ENCODE data around the gene FOXJ2. TPM values are rescaled to one million over a fixed set of nuclear protein-coding genes. Genes with fewer than 3 reads are reported as not detected.
"Not testable (repeated sequence)": the region's sequence is repeated elsewhere in the genome, so short reads cannot be mapped to it uniquely, and the experiment has no call there.

FOXJ2 gene
- total RNA-seq (5.4 and 8.3 TPM in 2 replicates), polyA plus RNA-seq (8.3 and 9.2 TPM in 2 replicates), polyA minus RNA-seq (ENCODE audit: low replicate concordance) (42.4 and 75.1 TPM in 2 replicates)
- polyA plus RNA-seq (2012), result 12.0 and 13.8 TPM in 2 replicates

- Histone ChIP-seq H4K20me1 (ENCODE audit: control insufficient read depth, extremely low read depth, insufficient read depth, low read length) (no peaks in the 10 kb centered on the region), H3K9ac (ENCODE audit: insufficient read depth, low read length) (peak within 1 kb of the TSS; percentile 95), H3K27ac (ENCODE audit: insufficient read depth, low read length) (peak within 1 kb of the TSS; percentile 94), H3K36me3 (ENCODE audit: control insufficient read depth, insufficient read depth, low read length) (peaks cover 2% of the 10 kb centered on the region), H2AFZ (ENCODE audit: low read length) (peak within 1 kb of the TSS; percentile 78), H3K9me3 (ENCODE audit: control insufficient read depth, insufficient read depth, low read depth, low read length) (no peaks in the 10 kb centered on the region), H3K4me3 (replicated peaks in 1 of 4; ENCODE audit: control extremely low read depth in 1 of 4, insufficient read depth in 1 of 4, low read depth in 3 of 4, low read length in 4 of 4) (peak within 1 kb of the TSS; percentile 88 to 95 (median 90)), H3K79me2 (ENCODE audit: control insufficient read depth, insufficient read depth, low read length) (peaks cover 46% of the 10 kb centered on the region), H3K4me2 (ENCODE audit: extremely low read depth, insufficient read depth, low read length) (peak within 1 kb of the TSS; percentile 94), H3K4me1 (ENCODE audit: control insufficient read depth, extremely low read depth, insufficient read depth, low read length) (peaks cover 8% of the 10 kb centered on the region), H3K27me3 (ENCODE audit: control insufficient read depth, insufficient read depth, low read length) (no peaks in the 10 kb centered on the region)
- peak; percentile 63 to 67 for DNase-seq (ENCODE audit: low read depth in 2 of 2)
- no peak for TF ChIP-seq CTCF (conservative IDR thresholded peaks at IDR 0.05 in 1 of 2, IDR thresholded peaks at IDR 0.05 in 1 of 2; ENCODE audit: low read depth in 1 of 2, low read length in 2 of 2)
- TF ChIP-seq EZH2 (IDR thresholded peaks at IDR 0.05; ENCODE audit: low read length, missing control alignments), result no peak
These were observed at the start of gene FOXJ2 for GRCh38 chr12:8032242-8033152. Gene FOXJ2 (plus strand): TSS chr12:8032716. CDS start chr12:8039833, 7,117 bp downstream.

- not testable (repeated sequence) for DNase-seq (ENCODE audit: low read depth in 2 of 2); H3K9ac ChIP-seq (ENCODE audit: insufficient read depth, low read length); H3K4me2 ChIP-seq (ENCODE audit: extremely low read depth, insufficient read depth, low read length); H3K27ac ChIP-seq (ENCODE audit: insufficient read depth, low read length); H3K36me3 ChIP-seq (ENCODE audit: control insufficient read depth, insufficient read depth, low read length); H4K20me1 ChIP-seq (ENCODE audit: control insufficient read depth, extremely low read depth, insufficient read depth, low read length); H3K9me3 ChIP-seq (ENCODE audit: control insufficient read depth, insufficient read depth, low read depth, low read length); H3K4me1 ChIP-seq (ENCODE audit: control insufficient read depth, extremely low read depth, insufficient read depth, low read length); H3K27me3 ChIP-seq (ENCODE audit: control insufficient read depth, insufficient read depth, low read length); H2AFZ ChIP-seq (ENCODE audit: low read length); H3K79me2 ChIP-seq (ENCODE audit: control insufficient read depth, insufficient read depth, low read length); H3K4me3 ChIP-seq (replicated peaks in 1 of 4; ENCODE audit: control extremely low read depth in 1 of 4, insufficient read depth in 1 of 4, low read depth in 3 of 4, low read length in 4 of 4)
These were observed 49.5 kb upstream of the FOXJ2 start for GRCh38 chr12:7983019-7983418.

- H4K20me1 ChIP-seq (ENCODE audit: control insufficient read depth, extremely low read depth, insufficient read depth, low read length); H3K36me3 ChIP-seq (ENCODE audit: control insufficient read depth, insufficient read depth, low read length); H3K4me3 ChIP-seq (replicated peaks in 1 of 4; ENCODE audit: control extremely low read depth in 1 of 4, insufficient read depth in 1 of 4, low read depth in 3 of 4, low read length in 4 of 4); H2AFZ ChIP-seq (ENCODE audit: low read length); H3K9me3 ChIP-seq (ENCODE audit: control insufficient read depth, insufficient read depth, low read depth, low read length); H3K9ac ChIP-seq (ENCODE audit: insufficient read depth, low read length); H3K79me2 ChIP-seq (ENCODE audit: control insufficient read depth, insufficient read depth, low read length); H3K27ac ChIP-seq (ENCODE audit: insufficient read depth, low read length); DNase-seq (ENCODE audit: low read depth in 2 of 2); H3K27me3 ChIP-seq (ENCODE audit: control insufficient read depth, insufficient read depth, low read length); H3K4me2 ChIP-seq (ENCODE audit: extremely low read depth, insufficient read depth, low read length); H3K4me1 ChIP-seq (ENCODE audit: control insufficient read depth, extremely low read depth, insufficient read depth, low read length): not testable (repeated sequence)
These were observed 49.1 kb upstream of the FOXJ2 start for GRCh38 chr12:7983460-7983859.

GRCh38 chr12:7984900-7985299 is 47.6 kb upstream of the FOXJ2 start:
- Histone ChIP-seq H2AFZ (ENCODE audit: low read length) (no peak overlapping the region), H3K79me2 (ENCODE audit: control insufficient read depth, insufficient read depth, low read length) (no peaks in the 10 kb centered on the region), H3K36me3 (ENCODE audit: control insufficient read depth, insufficient read depth, low read length) (no peaks in the 10 kb centered on the region), H3K27ac (ENCODE audit: insufficient read depth, low read length) (no peak overlapping the region), H3K9me3 (ENCODE audit: control insufficient read depth, insufficient read depth, low read depth, low read length) (no peaks in the 10 kb centered on the region), H3K4me1 (ENCODE audit: control insufficient read depth, extremely low read depth, insufficient read depth, low read length) (no peaks in the 10 kb centered on the region), H3K4me3 (replicated peaks in 1 of 4; ENCODE audit: control extremely low read depth in 1 of 4, insufficient read depth in 1 of 4, low read depth in 3 of 4, low read length in 4 of 4) (no peak overlapping the region), H4K20me1 (ENCODE audit: control insufficient read depth, extremely low read depth, insufficient read depth, low read length) (no peaks in the 10 kb centered on the region), H3K9ac (ENCODE audit: insufficient read depth, low read length) (no peak overlapping the region), H3K27me3 (ENCODE audit: control insufficient read depth, insufficient read depth, low read length) (no peaks in the 10 kb centered on the region), H3K4me2 (ENCODE audit: extremely low read depth, insufficient read depth, low read length) (no peak overlapping the region)
- no peak for TF ChIP-seq EZH2 (IDR thresholded peaks at IDR 0.05; ENCODE audit: low read length, missing control alignments)
- TF ChIP-seq CTCF (conservative IDR thresholded peaks at IDR 0.05 in 1 of 2, IDR thresholded peaks at IDR 0.05 in 1 of 2; ENCODE audit: low read depth in 1 of 2, low read length in 2 of 2), result no peak
- DNase-seq (ENCODE audit: low read depth in 2 of 2), result no peak

Measured in fibroblast of lung (primary cell).